Muscle of leg (tissue), 11 donors: ENCODE measurements around the gene LRRC72. TPM values are rescaled to one million over a fixed set of nuclear protein-coding genes. Genes with fewer than 3 reads are reported as not detected.
"Not testable (repeated sequence)": the region's sequence is repeated elsewhere in the genome, so short reads cannot be mapped to it uniquely, and the experiment has no call there.

Experiments
- DNase-seq: peaks from one replicate; pipeline ENCODE4 v3.0.0; 2013
- H3K27ac ChIP-seq: one replicate; pipeline ENCODE4 v1.5.1; 2013; ENCODE audit warnings: mild to moderate bottlenecking, low read length, control low read depth
- H3K27me3 ChIP-seq: one replicate; pipeline ENCODE4 v1.6.1; 2013; ENCODE audit warnings: low read length; ENCODE audit not compliant: control insufficient read depth, insufficient read depth
- H3K36me3 ChIP-seq: one replicate; pipeline ENCODE4 v1.6.1; 2013; ENCODE audit warnings: low read length; ENCODE audit not compliant: control insufficient read depth, insufficient read depth
- H3K4me1 ChIP-seq: one replicate; pipeline ENCODE4 v1.6.1; 2013; ENCODE audit warnings: low read length; ENCODE audit not compliant: control insufficient read depth, insufficient read depth
- H3K4me3 ChIP-seq: one replicate; pipeline ENCODE4 v1.5.1; 2013; ENCODE audit warnings: low read length, control low read depth
- H3K9me3 ChIP-seq: replicated peaks from 2 replicates; pipeline ENCODE4 v1.6.1; 2013; ENCODE audit warnings: low read depth, low read length; ENCODE audit not compliant: control insufficient read depth
- WGBS: methylation state at CpG from one replicate; pipeline ENCODE4 v1.1.5; 2013; ENCODE audit warnings: missing lambda C conversion rate; ENCODE audit not compliant: insufficient coverage; 5-methylcytosine and 5-hydroxymethylcytosine counted together
- polyA plus RNA-seq, 8 donors: library from polyadenylated mRNA; unstranded; fragments of 120-200 nt; gene quantifications; one replicate each; pipeline versions ENCODE4 v1.2.1 to v1.2.3, GENCODE V29; 2013; ENCODE audit warnings: inconsistent platforms in 1 of 8, low replicate concordance in 1 of 8; ENCODE audit not compliant: insufficient read length in 8 of 8, insufficient read depth in 1 of 8
- total RNA-seq: library from RNA; stranded (reverse); fragments of 120-200 nt; gene quantifications from one replicate; pipeline ENCODE4 v1.2.4, GENCODE V29; 2013

LRRC72 gene
- total and polyA plus RNA-seq, 9 donors, result not detected

- Histone ChIP-seq H3K36me3 (no peaks in the 10 kb centered on the region), H3K9me3 (no peaks in the 10 kb centered on the region), H3K4me3 (no peak overlapping the region), H3K27me3 (no peaks in the 10 kb centered on the region), H3K4me1 (no peaks in the 10 kb centered on the region), H3K27ac (no peak overlapping the region)
- 86% methylated on average over 2 of the region's 2 CpGs for WGBS
- DNase-seq, result no peak
Measured at GRCh38 chr7:16498122-16498521, 28.5 kb upstream of the LRRC72 start.

- Histone ChIP-seq H3K4me1 (no peaks in the 10 kb centered on the region), H3K4me3 (no peak overlapping the region)
- WGBS, result 98% methylated on average over 17 of the region's 19 CpGs
Measured at GRCh38 chr7:16502303-16502702, 24.3 kb upstream of the LRRC72 start.

GRCh38 chr7:16504019-16504418 lies 22.6 kb upstream of the LRRC72 start:
- Histone ChIP-seq H3K4me3 (no peak overlapping the region), H3K9me3 (no peaks in the 10 kb centered on the region), H3K4me1 (no peaks in the 10 kb centered on the region), H3K27me3 (no peaks in the 10 kb centered on the region), H3K36me3 (no peaks in the 10 kb centered on the region), H3K27ac (no peak overlapping the region)
- WGBS, result 81% methylated on average over 6 of the region's 6 CpGs
- no peak for DNase-seq

More at GRCh38 chr7:16502303-16502702, 24.3 kb upstream of the LRRC72 start:
- Histone ChIP-seq H3K36me3 (no peaks in the 10 kb centered on the region), H3K27ac (no peak overlapping the region), H3K9me3 (no peaks in the 10 kb centered on the region), H3K27me3 (no peaks in the 10 kb centered on the region)
- DNase-seq, result no peak

- H3K27me3 ChIP-seq, H3K4me1 ChIP-seq, H3K36me3 ChIP-seq, H3K9me3 ChIP-seq, H3K27ac ChIP-seq, H3K4me3 ChIP-seq, DNase-seq: not testable (repeated sequence)
- no CpG with 5 or more reads among the region's 5 CpGs for WGBS
Measured at GRCh38 chr7:16506422-16506821, 20.2 kb upstream of the LRRC72 start.

GRCh38 chr7:16509829-16510228 lies 16.8 kb upstream of the LRRC72 start:
- H3K4me3 ChIP-seq, result no peak overlapping the region
- no peaks in the 10 kb centered on the region for H3K9me3 ChIP-seq

GRCh38 chr7:16511314-16511713 lies 15.3 kb upstream of the LRRC72 start:
- no peaks in the 10 kb centered on the region for H3K4me1 ChIP-seq
- no peak for DNase-seq
- no peak overlapping the region for H3K4me3 ChIP-seq
- no peak overlapping the region for H3K27ac ChIP-seq
- H3K36me3 ChIP-seq, result no peaks in the 10 kb centered on the region
- WGBS, result 82% methylated on average over 5 of the region's 5 CpGs
- no peaks in the 10 kb centered on the region for H3K9me3 ChIP-seq
- no peaks in the 10 kb centered on the region for H3K27me3 ChIP-seq

More at GRCh38 chr7:16509829-16510228, 16.8 kb upstream of the LRRC72 start:
- Histone ChIP-seq H3K27ac (no peak overlapping the region), H3K4me1 (no peaks in the 10 kb centered on the region), H3K27me3 (no peaks in the 10 kb centered on the region), H3K36me3 (no peaks in the 10 kb centered on the region)
- DNase-seq, result no peak

GRCh38 chr7:16512097-16512496 lies 14.5 kb upstream of the LRRC72 start:
- Histone ChIP-seq H3K27ac (no peak overlapping the region), H3K27me3 (no peaks in the 10 kb centered on the region), H3K4me3 (no peak overlapping the region), H3K36me3 (no peaks in the 10 kb centered on the region), H3K9me3 (no peaks in the 10 kb centered on the region), H3K4me1 (no peaks in the 10 kb centered on the region)
- DNase-seq, result no peak
- 94% methylated on average over 7 of the region's 7 CpGs for WGBS

- Histone ChIP-seq H3K4me3 (no peak overlapping the region), H3K36me3 (no peaks in the 10 kb centered on the region), H3K27me3 (no peaks in the 10 kb centered on the region), H3K9me3 (no peaks in the 10 kb centered on the region), H3K27ac (no peak overlapping the region), H3K4me1 (no peaks in the 10 kb centered on the region)
- WGBS, result no CpG with 5 or more reads among the region's 1 CpG
- no peak for DNase-seq
Measured at GRCh38 chr7:16514271-16514670, 12.4 kb upstream of the LRRC72 start.

- H3K36me3 ChIP-seq, result no peaks in the 10 kb centered on the region
- H3K27ac ChIP-seq, result no peak overlapping the region
- H3K4me1 ChIP-seq, result no peaks in the 10 kb centered on the region
- no peak overlapping the region for H3K4me3 ChIP-seq
- no peaks in the 10 kb centered on the region for H3K27me3 ChIP-seq
- DNase-seq, result no peak
- no peaks in the 10 kb centered on the region for H3K9me3 ChIP-seq
Measured at GRCh38 chr7:16514729-16515128, 11.9 kb upstream of the LRRC72 start.

- H3K9me3 ChIP-seq, result no peaks in the 10 kb centered on the region
- no peaks in the 10 kb centered on the region for H3K4me1 ChIP-seq
- H3K4me3 ChIP-seq, result no peak overlapping the region
- no peak for DNase-seq
- no CpG with 5 or more reads among the region's 2 CpGs for WGBS
- H3K36me3 ChIP-seq, result no peaks in the 10 kb centered on the region
- no peaks in the 10 kb centered on the region for H3K27me3 ChIP-seq
- H3K27ac ChIP-seq, result no peak overlapping the region
Measured at GRCh38 chr7:16515785-16516685, 10.6 kb upstream of the LRRC72 start.

- H3K4me1 ChIP-seq, H3K4me3 ChIP-seq, H3K9me3 ChIP-seq, H3K36me3 ChIP-seq, DNase-seq, H3K27me3 ChIP-seq, H3K27ac ChIP-seq: not testable (repeated sequence)
- no CpG with 5 or more reads among the region's 2 CpGs for WGBS
Measured at GRCh38 chr7:16519985-16520384, 6.6 kb upstream of the LRRC72 start.
